Activated naive CD8-positive, alpha-beta T cell treated with anti-CD3 and anti-CD28 coated beads, Interleukin-2, amount 10 ng/mL, durations not matched to agents 7 days and 5 days (primary cell): ENCODE results near the gene GAS5. TPM values are rescaled to one million over a fixed set of nuclear protein-coding genes. Genes with fewer than 3 reads are reported as not detected.

Source experiments
- ATAC-seq: fragments of 150-1000 bp; cut with Tn5 transposase; one replicate; pipeline ENCODE4 v1.10.0; 2021; ENCODE audit warnings: low read depth, moderate library complexity
- POLR2A ChIA-PET: fragments of 350-600 bp; sonication (Branson Sonifier 250); formaldehyde crosslinking; loops from one replicate; lab custom pipeline; 2021; ENCODE audit warnings: antibody characterized with exemption; lab: Charles Lee
- DNase-seq: peaks from one replicate; pipeline ENCODE4 v3.0.0; 2021
- H3K27ac Mint-ChIP-seq: one replicate; pipeline ENCODE4 v1.8.0; 2022; ENCODE audit warnings: mild to moderate bottlenecking, mixed read lengths
- H3K27me3 Mint-ChIP-seq: one replicate; pipeline ENCODE4 v1.8.0; 2022; ENCODE audit warnings: mild to moderate bottlenecking, moderate library complexity, mixed read lengths
- H3K36me3 Mint-ChIP-seq: one replicate; pipeline ENCODE4 v1.8.0; 2021; ENCODE audit warnings: mild to moderate bottlenecking, mixed read lengths
- H3K4me1 Mint-ChIP-seq: one replicate; pipeline ENCODE4 v1.8.0; 2021; ENCODE audit warnings: mixed read lengths
- H3K4me3 Mint-ChIP-seq: one replicate; pipeline ENCODE4 v1.8.0; 2022; ENCODE audit warnings: mild to moderate bottlenecking, moderate library complexity, mixed read lengths
- H3K9me3 Mint-ChIP-seq: one replicate; pipeline ENCODE4 v1.8.0; 2021; ENCODE audit warnings: mixed read lengths
- total RNA-seq, 2 experiments: library from RNA; stranded (reverse); gene quantifications; one replicate each; pipeline ENCODE4 v1.2.3, GENCODE V29; 2021

The GAS5 gene
- total RNA-seq, 2 experiments from 2014 or later: 421 to 434 TPM

GRCh38 chr1:173853074-173853473 lies 14.7 kb downstream of the GAS5 start:
- no peaks in the 10 kb centered on the region for H3K27me3 Mint-ChIP-seq
- H3K36me3 Mint-ChIP-seq: peaks cover 16% of the 10 kb centered on the region
- POLR2A ChIA-PET: no interaction called here
- DNase-seq (no peak), ATAC-seq (no peak)
- H3K9me3 Mint-ChIP-seq: no peaks in the 10 kb centered on the region
- no peak overlapping the region for H3K27ac Mint-ChIP-seq
- no peak overlapping the region for H3K4me3 Mint-ChIP-seq
- H3K4me1 Mint-ChIP-seq: peaks cover 3% of the 10 kb centered on the region

- H3K4me3 Mint-ChIP-seq: no peak overlapping the region
- no peak overlapping the region for H3K27ac Mint-ChIP-seq
Observed at GRCh38 chr1:173852105-173852504, 15.7 kb downstream of the GAS5 start.

GRCh38 chr1:173832748-173833147 lies 35.0 kb downstream of the GAS5 start:
- DNase-seq: no peak
- no peaks in the 10 kb centered on the region for H3K9me3 Mint-ChIP-seq
- POLR2A ChIA-PET: no interaction called here
- ATAC-seq: no peak
- H3K27me3 Mint-ChIP-seq: no peaks in the 10 kb centered on the region
- H3K36me3 Mint-ChIP-seq: peaks cover 22% of the 10 kb centered on the region
- H3K27ac Mint-ChIP-seq: no peak overlapping the region
- peaks cover 4% of the 10 kb centered on the region for H3K4me1 Mint-ChIP-seq
- H3K4me3 Mint-ChIP-seq: no peak overlapping the region

More at GRCh38 chr1:173852105-173852504, 15.7 kb downstream of the GAS5 start:
- Mint-ChIP-seq H3K36me3 (peaks cover 18% of the 10 kb centered on the region), H3K4me1 (peaks cover 3% of the 10 kb centered on the region), H3K27me3 (no peaks in the 10 kb centered on the region), H3K9me3 (no peaks in the 10 kb centered on the region)
- ATAC-seq (no peak), DNase-seq (no peak)
- POLR2A ChIA-PET: interaction anchor here (1.5 kb wide), 1 partner anchor 16 kb away, joined by 5 read pairs; the partner anchor contains the start of genes GAS5 and ZBTB37

GRCh38 chr1:173827611-173828010 lies 40.2 kb downstream of the GAS5 start:
- H3K4me1 Mint-ChIP-seq: peaks cover 21% of the 10 kb centered on the region
- H3K9me3 Mint-ChIP-seq: no peaks in the 10 kb centered on the region
- POLR2A ChIA-PET: interaction anchor here (0.6 kb wide), 1 partner anchor 40 kb away, joined by 4 read pairs; the partner anchor contains the start of genes GAS5 and ZBTB37
- ATAC-seq (no peak), DNase-seq (no peak)
- no peak overlapping the region for H3K27ac Mint-ChIP-seq
- no peaks in the 10 kb centered on the region for H3K27me3 Mint-ChIP-seq
- peaks cover 20% of the 10 kb centered on the region for H3K36me3 Mint-ChIP-seq
- no peak overlapping the region for H3K4me3 Mint-ChIP-seq

GRCh38 chr1:173824315-173825081 lies 43.3 kb downstream of the GAS5 start, which contains the start of the genes CENPL and DARS2:
CENPL (minus strand) TSS chr1:173824883; CDS start chr1:173811299, 13,584 bp downstream.
DARS2 (plus strand) TSS chr1:173824673; CDS start chr1:173825230, 557 bp downstream.
- Mint-ChIP-seq H3K4me3 (peak within 1 kb of the TSS; percentile 92), H3K9me3 (no peaks in the 10 kb centered on the region), H3K27ac (peak within 1 kb of the TSS; percentile 95), H3K36me3 (peaks cover 29% of the 10 kb centered on the region), H3K27me3 (no peaks in the 10 kb centered on the region), H3K4me1 (peaks cover 39% of the 10 kb centered on the region)
- peak; percentile 84 for DNase-seq
- POLR2A ChIA-PET: interaction anchor here (0.8 to 3.0 kb wide), 12 partner anchors 20 to 436 kb away, joined by 3 to 33 read pairs (median 6); partner anchors contain the start of genes GAS5, KLHL20, PRDX6 and RABGAP1L
- ATAC-seq: peak; percentile 88

- Mint-ChIP-seq H3K4me3 (peak overlapping the region; percentile 92), H3K27me3 (no peaks in the 10 kb centered on the region), H3K9me3 (no peaks in the 10 kb centered on the region), H3K4me1 (peaks cover 39% of the 10 kb centered on the region), H3K27ac (peak overlapping the region; percentile 95), H3K36me3 (peaks cover 26% of the 10 kb centered on the region)
- peak; percentile 50 for ATAC-seq
- POLR2A ChIA-PET: interaction anchor here (0.8 to 3.0 kb wide), 12 partner anchors 19 to 436 kb away, joined by 3 to 33 read pairs (median 6); partner anchors contain the start of genes GAS5, KLHL20, PRDX6 and RABGAP1L
- no peak for DNase-seq
Observed at GRCh38 chr1:173823781-173824314, 43.9 kb downstream of the GAS5 start.

GRCh38 chr1:173821680-173822079 lies 46.1 kb downstream of the GAS5 start:
- Mint-ChIP-seq H3K27ac (no peak overlapping the region), H3K4me3 (peak overlapping the region; percentile 92), H3K36me3 (peaks cover 41% of the 10 kb centered on the region)

GRCh38 chr1:173818459-173818858 lies 49.3 kb downstream of the GAS5 start:
- Mint-ChIP-seq H3K27me3 (no peaks in the 10 kb centered on the region), H3K36me3 (peaks cover 67% of the 10 kb centered on the region), H3K4me3 (no peak overlapping the region), H3K27ac (no peak overlapping the region), H3K4me1 (peaks cover 37% of the 10 kb centered on the region), H3K9me3 (peaks cover 4% of the 10 kb centered on the region)
- DNase-seq (no peak), ATAC-seq (no peak)
- POLR2A ChIA-PET: interaction anchor here (0.9 to 1.0 kb wide), 2 partner anchors 51 to 389 kb away, joined by 3 read pairs; no protein-coding TSS in a partner anchor

More at GRCh38 chr1:173821680-173822079, 46.1 kb downstream of the GAS5 start:
- ATAC-seq: no peak
- H3K9me3 Mint-ChIP-seq: peaks cover 2% of the 10 kb centered on the region
- H3K27me3 Mint-ChIP-seq: no peaks in the 10 kb centered on the region
- no peak for DNase-seq
- peaks cover 32% of the 10 kb centered on the region for H3K4me1 Mint-ChIP-seq
- POLR2A ChIA-PET: interaction anchor here (1.3 kb wide), 1 partner anchor 107 kb away, joined by 3 read pairs; the partner anchor contains the start of gene KLHL20

Other genes with a start within 250 kb of the GAS5 start
- not detected for gene TEX50, start 232.7 kb downstream of the GAS5 start, total RNA-seq
- gene ANKRD45, start 198.1 kb downstream of the GAS5 start, total RNA-seq: under 1 TPM in 1 of 2 experiments, not detected in 1; 0.28 TPM
- 10 to 100 TPM; 27.7 to 28.0 TPM for gene KLHL20, start 153.0 kb downstream of the GAS5 start, total RNA-seq
- gene DARS2, start 43.3 kb downstream of the GAS5 start, total RNA-seq: 10 to 100 TPM; 21.6 to 22.5 TPM
- 10 to 100 TPM; 33.9 to 34.0 TPM for gene CENPL, start 43.1 kb downstream of the GAS5 start, total RNA-seq
- 10 to 100 TPM; 16.2 to 16.4 TPM for gene ZBTB37, start 391 bp upstream of the GAS5 start, total RNA-seq
- not detected for gene SERPINC1, start 49.3 kb upstream of the GAS5 start, total RNA-seq
- gene RC3H1, start 154.4 kb upstream of the GAS5 start, total RNA-seq: 10 to 100 TPM; 37.2 to 41.7 TPM